Measurements from ENCODE around the gene TTC7B.

DNA sequence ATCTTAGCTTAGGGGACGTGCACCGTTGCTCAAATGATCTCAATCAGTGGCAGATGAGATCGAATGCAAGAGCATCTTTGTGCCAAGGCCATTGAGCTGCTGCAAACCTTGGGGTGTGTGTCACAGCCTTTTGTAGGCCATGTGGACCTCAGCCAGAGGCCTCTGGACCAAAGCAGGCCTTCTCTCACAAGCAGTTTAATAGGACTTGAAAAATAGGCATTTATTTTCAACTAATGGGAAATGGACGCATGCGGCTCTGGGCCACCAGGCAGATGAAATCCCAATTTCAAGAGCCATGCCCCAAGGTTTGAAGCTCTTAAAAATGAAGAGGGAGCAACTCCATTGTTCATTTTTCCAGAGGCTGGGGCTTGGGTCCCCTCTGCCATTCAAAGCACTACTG, 87.3 kb downstream of the TTC7B start:
- TF ChIP-seq POLR2AphosphoS5 (IDR thresholded peaks at IDR 0.05; ENCODE audit: low read depth, low read length), result no peak
- TF ChIP-seq, protein P1, sequence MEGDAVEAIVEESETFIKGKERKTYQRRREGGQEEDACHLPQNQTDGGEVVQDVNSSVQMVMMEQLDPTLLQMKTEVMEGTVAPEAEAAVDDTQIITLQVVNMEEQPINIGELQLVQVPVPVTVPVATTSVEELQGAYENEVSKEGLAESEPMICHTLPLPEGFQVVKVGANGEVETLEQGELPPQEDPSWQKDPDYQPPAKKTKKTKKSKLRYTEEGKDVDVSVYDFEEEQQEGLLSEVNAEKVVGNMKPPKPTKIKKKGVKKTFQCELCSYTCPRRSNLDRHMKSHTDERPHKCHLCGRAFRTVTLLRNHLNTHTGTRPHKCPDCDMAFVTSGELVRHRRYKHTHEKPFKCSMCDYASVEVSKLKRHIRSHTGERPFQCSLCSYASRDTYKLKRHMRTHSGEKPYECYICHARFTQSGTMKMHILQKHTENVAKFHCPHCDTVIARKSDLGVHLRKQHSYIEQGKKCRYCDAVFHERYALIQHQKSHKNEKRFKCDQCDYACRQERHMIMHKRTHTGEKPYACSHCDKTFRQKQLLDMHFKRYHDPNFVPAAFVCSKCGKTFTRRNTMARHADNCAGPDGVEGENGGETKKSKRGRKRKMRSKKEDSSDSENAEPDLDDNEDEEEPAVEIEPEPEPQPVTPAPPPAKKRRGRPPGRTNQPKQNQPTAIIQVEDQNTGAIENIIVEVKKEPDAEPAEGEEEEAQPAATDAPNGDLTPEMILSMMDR (IDR thresholded peaks at IDR 0.05), result no peak
- TF ChIP-seq SIN3A (IDR thresholded peaks at IDR 0.05; ENCODE audit: borderline replicate concordance, insufficient read depth, low read depth, low read length), result no peak
